GM19193 (cell line): Measurements from ENCODE around the gene ADH7.

Experiments
- POLR2A ChIP-seq: IDR thresholded peaks from 4 replicates; pipeline ENCODE4 v1.6.1; 2011; ENCODE audit not compliant: insufficient read depth, insufficient read length; ENCODE audit errors: extremely low read depth

ADH7 gene

DNA sequence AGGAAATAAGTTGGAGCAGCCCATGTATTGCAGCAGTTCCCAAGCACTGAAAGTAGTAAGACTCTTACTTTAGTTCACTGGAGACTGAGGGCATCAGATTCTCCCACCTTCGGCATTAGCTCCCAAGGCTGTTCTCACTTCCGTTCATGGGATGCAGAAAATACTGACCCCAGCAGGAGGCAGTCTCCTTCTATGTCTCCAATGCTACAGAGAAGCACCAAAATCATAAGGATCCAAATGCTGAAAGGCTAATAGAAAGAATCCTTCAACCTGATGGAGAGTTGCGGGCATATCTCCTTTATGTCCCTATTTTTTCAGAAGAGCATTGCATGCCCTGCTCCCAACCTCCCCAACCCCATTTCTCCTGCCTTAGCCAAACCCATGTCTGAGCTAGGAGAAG lies 32.4 kb downstream of the ADH7 start:
- TF ChIP-seq POLR2A, result no peak

DNA sequence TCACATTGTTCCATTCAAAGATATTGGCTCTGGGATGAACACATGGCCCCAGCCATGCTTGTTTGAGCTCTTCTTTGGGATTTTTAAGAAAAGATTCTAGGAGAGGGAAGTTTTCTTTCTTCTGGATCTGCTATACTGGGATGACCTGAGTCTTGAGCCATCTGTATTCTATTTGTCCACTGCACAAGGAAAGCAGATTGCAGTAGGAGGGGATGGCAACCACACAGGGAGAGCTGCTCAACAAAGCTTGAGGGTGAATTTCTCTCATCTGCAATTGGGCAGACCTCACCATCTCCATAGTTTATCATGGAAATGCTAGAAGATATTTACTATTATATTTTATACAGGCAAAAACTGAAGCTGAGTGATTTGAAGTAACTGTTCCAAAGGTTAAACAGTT lies 34.3 kb downstream of the ADH7 start:
- no peak for TF ChIP-seq POLR2A

DNA sequence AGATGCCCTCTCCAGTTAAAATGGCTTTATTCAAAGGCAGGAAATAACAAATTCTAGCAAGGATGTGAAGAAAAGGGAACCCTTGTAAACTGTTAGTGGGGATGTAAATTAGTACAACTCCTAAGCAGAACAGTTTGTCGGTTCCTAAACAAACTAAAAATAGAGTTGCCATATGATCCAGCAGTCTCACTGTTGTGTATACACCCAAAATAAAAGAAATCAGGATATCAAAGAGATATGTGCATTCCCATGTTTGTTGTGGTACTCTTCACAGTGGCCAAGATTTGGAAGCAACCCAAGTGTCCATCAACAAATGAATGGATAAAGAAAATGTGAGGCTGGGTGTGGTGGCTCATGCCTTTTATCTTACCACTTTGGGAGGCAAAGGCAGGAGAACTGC lies 36.1 kb downstream of the ADH7 start:
- no peak for TF ChIP-seq POLR2A

DNA sequence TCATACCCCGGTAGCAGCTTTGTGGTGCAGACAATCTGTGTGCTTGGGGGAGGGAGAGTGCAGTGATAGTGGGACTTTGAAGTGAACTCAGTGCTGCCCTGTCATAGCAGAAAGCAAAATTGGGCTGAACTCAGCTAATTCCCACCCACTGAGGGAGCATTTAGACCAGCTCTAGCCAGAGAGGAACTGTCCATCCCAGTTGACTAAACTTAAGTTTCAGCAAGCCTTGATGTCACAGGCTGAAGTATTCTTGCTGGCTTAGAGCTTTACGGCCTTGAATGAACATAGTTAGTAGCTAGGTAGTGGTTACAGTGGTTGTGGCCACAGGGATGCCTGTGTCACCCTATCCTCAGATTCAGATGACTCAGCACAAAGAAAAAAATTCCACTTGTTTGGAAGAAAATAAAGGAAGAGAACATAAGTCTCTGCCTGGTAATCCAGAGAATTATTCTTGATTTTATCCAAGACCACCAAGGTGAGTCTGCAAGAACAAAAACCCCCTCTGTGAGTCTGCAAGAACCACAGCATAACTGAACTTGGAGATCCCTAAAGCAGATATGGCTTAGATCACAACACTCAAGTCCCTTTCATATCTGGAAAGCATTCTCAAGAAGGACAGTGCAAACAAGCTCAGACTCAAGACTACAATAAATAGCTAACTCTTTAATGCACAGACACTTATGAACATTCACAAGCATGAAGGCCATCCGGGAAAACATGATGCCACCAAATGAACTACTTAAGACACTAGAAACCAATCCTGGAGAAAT lies 39.4 kb downstream of the ADH7 start:
- TF ChIP-seq POLR2A, result no peak

DNA sequence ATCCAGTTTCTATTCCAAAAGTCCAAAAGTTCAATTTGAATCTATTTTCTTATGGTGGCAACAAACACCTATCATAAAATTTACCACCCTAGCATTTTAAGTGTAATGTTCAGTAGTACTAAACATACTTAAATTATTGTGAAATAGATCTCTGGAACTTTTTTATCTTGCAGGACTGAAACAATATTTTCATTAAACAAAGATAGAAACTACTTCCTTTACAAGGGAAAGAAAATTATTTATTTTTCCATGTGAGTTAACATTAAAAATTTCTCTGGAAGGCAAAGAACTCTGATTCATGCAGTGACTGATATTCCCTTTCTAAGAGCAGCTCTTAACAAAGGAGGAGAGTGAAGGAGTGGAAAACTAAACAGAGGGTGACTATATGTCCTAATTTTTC lies 40.2 kb downstream of the ADH7 start:
- no peak for TF ChIP-seq POLR2A

DNA sequence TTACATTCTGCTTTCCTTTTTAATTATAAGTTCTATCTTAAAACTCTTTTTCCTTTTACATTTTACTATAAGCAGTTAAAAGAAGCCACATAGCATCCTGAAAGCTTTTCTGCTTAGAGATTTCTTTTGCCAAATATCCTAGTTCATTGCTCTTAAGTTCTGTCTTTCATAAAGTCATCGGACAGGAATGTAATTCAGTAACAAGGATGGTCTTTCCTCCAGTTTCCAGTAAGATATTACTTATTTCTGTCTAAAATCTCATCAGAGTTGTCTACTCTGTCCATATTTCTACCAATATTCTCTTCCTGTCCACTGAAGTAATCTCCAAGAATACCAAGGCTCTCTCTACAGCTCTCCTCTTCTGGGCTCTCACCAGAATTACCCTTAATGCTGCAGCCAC lies 45.1 kb downstream of the ADH7 start:
- no peak for TF ChIP-seq POLR2A

DNA sequence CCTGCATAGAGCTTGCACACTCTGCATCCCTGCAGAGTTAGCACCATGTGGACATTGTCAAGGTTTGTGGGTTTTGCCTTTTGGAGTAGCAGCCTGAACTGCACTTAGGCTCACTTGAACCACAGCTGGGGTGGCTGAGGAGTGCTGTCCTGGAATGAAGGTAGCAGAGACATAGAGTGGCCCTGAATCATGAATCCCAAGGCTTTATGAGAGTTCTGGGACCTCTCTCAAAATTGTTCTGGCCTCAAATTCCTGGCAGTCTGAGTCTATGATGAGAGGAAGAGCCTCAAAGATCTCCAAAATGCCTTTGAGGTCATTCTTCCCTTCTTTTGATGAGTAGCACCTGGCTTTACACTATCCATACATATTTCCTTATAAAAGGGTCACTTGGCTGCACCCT lies 45.5 kb downstream of the ADH7 start:
- no peak for TF ChIP-seq POLR2A

DNA sequence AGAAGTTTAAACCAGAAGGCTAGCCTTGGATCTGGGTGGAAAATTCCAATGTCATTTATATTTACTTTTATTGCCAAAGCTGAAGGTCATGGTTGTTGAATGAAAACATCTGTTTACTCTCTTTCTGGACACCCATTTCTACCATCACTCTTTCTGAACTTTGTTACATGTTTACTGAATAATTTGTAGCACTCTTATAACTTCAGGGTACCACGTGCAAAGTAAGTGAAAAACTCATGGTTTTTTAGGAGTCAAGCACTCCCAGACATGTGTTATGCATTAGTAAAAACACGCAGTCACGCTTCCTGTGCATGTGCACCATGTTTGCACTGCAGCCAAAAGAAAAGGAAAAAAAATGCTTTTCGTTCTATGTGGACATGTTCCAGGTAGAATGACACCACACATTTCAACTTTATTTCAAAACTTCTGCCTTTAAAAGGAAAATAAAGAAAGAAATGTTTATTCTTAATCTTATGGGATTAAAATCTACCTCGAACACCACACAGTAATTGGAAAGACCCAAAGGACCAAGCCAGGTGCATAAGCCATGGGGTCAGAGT lies 51.2 kb downstream of the ADH7 start:
- no peak for TF ChIP-seq POLR2A

DNA sequence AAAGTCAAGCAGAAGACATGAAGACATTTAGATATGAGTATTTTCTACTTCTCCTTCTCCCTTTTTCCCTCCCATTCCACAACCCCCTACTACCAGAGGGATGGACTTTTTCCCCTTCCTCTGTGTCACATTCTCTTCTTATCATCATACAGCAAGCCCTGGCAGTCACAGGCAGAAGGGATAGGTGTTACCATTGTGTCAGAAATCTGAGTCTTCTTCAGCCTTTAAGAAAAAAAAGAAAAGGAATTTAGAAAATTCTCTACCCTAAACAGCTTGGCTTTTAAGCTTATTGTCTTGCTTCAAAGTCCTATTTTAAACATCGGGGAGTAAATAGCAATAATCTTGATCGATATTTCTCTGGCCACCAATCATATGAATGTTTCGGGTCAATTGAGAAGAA lies 51.7 kb downstream of the ADH7 start:
- no peak for TF ChIP-seq POLR2A

DNA sequence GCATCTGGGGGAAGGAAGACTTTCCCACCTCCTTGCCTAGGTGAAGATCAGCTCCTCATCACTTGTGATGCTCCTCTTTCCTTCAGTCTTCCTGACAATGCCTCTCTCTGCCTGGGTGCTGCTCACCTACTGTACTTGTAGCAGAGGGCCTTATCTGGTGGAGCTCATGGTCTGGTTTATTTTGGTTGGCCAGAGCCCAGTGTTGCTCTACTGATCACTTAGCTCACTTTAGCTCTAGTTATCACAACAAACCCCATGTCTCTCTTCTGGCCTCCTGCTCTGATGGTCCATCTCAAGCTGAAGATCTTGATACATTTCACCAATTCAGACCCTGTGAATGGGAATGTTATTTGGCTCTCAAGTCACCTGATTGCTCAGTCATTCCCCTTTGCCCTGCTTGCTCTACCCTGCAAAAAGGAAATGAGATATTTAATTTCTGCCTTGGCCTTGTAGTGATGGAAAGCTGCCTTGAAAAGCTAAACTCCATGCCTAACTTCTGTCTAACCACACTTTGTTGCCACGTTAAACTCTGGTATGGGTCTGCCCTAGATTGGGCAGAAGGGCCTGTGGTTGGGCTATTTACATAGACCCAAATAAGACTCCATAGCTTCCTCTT lies 52.3 kb downstream of the ADH7 start:
- TF ChIP-seq POLR2A, result no peak

DNA sequence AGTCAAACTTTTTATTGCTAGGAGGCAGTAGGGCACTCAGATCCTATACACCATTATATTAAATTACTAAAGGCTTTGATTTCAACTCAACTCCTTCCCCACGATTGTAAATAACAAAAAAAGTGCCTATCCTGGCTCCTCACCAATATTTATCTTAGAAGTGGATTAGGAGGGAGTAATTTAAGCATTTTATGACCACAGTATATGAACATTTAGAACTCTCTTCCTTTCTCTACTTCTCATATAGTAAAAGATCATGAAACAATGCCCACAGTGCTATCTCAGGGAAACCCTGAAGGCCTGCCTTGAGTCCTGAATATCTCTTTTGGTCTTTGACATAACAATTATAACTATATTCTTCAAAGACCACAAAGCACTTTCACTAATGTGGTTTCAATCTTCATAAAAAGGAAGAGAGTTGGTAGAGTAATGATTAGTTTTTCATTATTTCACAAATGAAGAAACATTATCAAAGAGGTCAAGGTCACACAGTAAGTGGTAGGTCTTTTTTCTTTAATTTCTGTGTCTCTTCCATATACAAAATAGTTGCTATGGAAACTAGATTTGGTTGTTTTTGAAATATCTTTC lies 53.5 kb downstream of the ADH7 start:
- TF ChIP-seq POLR2A, result no peak

DNA sequence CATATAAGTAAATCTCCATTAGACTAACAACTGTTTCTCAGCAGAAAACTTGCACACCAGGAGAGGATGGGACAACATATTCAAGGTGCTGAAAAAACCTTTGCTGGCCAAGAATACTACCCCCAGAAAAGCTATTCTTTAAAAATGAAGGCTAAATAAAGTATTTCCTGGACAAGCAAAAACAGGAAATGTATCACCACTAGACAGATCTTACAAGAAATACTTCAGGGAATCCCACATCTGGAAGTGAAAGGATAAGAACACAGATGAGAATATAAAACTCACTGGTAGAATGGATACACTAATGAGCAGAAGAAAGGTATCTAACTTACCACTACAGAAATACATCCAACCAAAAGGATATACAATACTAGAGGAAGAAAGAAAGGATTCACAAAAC lies 55.6 kb downstream of the ADH7 start:
- TF ChIP-seq POLR2A, result no peak

DNA sequence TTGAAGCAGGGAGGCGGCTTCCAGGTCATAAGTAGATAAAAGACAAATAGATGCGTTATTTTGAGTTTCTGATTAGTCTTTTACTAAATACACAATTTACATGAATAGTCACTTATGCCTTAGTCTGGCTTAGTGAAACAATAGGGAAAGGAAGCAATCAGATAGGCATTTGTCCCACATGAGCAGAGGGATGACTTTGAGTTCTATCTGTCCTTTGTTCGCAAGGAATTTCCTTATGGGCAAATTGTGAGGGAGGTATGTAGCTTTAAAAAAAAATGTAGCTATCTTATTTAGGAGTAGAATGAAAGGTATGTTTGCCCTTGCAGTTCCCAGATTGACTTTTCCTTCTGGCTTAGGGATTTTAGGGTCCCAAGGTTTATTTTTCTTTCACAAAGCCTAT lies 56.3 kb downstream of the ADH7 start:
- TF ChIP-seq POLR2A, result no peak

DNA sequence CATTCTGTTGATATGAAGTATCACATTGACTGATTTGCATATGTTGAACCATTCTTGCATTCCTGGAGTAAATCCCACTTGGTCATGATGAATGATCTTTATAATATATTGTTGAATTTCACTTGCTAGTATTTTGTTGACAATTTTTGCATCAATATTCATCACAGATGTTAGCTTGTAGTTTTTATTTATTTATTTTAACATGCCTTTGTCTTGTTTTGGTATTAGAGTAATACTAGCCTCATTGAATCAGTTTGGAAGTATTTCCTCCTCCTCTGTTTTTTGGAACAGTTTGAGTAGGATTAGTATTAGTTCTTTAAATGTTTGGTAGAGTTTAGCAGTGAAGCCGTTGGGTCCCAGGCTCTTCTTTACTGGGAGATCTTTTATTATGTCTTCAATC lies 68.7 kb downstream of the ADH7 start:
- TF ChIP-seq POLR2A, result no peak

DNA sequence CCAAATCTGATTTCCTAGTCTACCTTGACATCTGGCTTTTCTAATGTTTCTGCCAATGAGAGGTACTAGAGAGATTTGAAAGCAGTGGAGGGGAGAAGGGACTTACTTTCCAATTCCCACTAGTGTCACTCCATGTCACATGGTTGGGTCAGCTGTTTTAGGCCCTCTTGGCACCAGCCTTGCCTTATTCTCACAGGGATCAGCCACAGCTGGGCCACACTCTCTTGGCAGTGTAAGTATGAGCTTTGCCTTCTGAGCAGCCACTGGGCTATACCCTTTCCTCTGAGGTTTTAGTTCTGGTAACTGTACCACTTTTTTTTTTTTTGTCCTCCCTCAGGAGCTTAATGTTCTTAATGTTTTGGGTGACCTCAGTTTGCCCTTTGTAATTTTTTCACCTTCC lies 72.4 kb downstream of the ADH7 start:
- TF ChIP-seq POLR2A, result no peak
